GM18867 (cell line): ENCODE data around the gene ACSBG1.

Experiments
- ATAC-seq: cut with Tn5 transposase; IDR thresholded peaks from one replicate; pipeline ENCODE4 v1.9.1; 2021; ENCODE audit warnings: mild to moderate bottlenecking, moderate library complexity; ENCODE audit not compliant: unreplicated experiment

ACSBG1 gene

DNA sequence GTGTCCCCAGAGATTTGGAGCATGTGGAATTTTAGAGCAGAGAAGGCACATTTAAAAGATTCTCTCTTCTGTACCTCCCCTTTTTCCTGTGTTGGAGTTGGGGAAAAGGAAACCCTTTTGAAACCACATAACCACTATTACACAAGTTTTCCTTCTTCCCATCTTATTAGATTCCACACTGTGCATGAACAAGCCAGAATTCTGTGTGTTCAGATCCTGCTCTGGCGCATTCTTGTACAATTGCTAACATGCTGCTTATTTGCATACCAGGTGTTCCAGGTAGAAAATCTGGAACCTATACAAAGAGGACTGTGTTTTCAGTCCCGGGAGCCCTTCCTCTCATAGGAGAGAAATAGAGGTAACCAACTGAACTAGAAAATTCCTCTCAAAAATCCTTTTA is 100.6 kb downstream of the ACSBG1 start:
- ATAC-seq = no peak

DNA sequence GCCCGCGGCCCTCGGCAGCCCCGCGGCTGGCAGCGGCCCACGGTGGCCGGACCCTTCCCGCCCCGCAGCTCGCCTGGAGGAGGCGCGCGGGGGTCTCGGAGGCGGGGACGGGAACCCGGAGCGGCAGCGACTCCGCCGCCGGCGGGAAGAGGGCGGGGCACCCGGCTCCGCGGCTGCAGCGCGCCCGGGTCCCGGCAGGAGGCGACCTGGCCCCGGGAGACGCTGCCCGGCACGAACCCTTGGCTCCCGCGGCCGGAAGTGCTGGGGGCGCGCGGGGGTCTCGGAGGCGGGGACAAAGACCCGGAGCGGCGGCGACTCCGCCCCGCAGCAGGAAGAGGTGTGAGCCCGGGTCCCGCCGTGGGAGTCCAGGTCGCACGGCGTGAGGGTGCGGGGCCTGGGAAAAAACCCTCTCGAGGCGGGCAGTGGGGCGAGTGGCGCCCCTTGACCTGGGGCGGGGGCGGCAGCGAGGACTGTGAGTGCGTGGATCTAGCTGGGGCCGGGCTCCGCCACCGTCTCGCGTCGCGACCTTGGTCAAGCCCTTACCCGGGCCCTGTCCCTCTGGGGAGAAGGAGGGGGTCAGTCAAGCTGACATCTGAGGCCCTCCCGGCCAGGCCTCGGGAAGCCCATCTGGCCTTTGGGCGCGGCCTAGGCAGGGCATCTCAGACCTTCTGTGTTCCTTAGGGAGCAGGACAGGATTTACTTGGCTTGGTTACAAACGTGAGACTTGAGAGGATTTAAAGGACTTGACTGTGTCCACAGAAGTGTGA is 102.9 kb downstream of the ACSBG1 start, which contains the start of gene CIB2:
Gene CIB2 (minus strand): TSS at position 151 of the 767 bp plus-strand sequence. CDS start 230 bp downstream, outside the sequence.
- ATAC-seq = peak; percentile 70

DNA sequence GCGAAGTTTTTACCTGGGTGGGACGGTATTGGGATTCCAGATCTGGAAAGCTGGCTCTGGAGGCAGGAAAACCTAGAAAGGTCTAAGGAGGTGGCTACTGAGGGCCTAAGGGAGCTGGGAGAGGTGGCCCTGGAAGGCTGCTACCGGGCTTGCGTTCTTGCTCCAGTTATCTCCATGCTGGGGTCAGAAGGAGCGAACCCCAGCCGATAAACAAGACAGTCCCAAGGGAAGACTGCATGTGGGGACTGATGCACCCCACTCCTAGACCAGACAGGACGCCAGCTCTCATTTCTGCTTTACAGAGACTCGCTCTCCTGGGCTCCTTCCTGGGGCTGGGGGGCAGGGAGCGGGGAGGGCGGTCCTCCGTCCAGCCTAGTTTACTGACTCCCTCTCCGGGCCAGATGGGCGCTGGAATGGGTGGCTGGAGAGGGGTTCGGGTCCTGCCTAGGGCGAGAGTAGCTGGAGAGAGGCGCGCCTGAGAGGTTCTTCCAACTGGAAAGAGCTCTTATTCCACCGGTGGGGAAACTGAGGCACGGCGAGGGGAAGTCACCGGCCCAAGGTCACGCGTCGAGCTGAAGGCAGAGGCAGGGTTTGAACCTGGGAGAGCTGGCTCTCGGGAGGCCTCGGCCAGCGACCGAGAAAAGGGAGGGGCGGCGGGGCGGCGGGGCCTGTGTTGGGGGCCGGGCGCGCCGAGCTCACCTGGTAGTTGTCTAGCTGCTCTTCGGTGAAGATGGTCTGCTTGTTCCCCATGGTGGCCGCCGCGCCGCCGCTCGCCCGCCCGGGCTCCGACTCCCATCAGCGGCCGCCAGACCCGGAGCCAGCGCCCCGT is 103.7 kb downstream of the ACSBG1 start:
- no peak for ATAC-seq

DNA sequence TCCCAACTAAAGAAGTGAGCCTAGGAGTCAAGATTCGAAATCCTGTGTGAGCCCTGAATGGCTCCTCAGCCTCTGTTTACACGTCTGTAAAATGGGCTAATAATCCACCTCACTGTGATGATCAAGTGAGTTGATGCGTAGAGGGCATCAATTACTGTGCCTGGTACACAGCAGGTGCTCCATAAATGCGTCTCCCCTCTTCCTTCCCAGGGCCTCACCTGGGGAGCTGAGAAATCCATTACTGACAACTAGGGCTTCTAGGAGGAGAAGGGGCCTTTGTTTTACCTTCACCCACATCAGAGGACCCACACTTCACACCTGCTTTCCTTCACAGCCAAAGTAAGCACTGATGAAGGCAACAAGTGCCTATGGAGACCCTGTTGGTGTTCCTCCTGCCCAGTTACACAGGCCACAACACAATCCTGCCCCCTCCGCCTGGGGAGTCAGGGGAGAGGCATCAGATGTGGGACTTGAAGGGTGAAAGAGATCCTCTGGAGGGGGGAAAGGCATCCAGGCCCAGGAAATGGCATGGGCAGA is 104.5 kb downstream of the ACSBG1 start:
- no peak for ATAC-seq

DNA sequence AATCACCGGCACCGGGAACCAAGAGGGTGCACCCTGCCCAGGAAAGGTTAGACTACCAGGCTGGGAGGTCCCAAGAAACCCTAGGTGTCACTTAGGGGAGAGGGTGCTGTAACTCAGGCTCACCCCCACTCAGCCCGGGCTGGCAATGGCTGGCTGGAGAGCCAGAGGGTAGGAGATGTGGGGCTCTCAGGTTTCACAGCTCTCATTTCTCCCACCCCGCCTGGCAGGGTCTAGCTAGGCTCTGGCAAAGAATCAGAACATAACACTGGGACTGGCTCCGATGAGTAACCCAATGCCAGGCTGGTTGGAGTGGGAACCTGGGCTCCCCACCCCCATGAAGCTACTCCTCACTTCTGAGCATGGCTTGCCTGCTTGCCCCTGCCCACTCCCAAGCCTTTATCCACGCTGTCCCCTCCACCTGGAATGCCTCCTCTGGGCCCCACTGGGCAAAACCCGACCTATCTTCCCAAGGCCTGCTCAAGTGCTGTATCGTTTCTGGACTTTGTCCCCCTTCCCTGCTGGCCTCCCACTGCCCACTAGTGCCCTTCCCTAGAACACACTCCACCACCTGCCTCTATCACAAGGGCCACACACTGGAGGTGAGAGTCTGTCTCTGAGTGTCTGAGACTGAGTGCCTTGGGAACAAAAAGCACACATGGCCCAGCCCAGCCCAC is 105.2 kb downstream of the ACSBG1 start:
- no peak for ATAC-seq

DNA sequence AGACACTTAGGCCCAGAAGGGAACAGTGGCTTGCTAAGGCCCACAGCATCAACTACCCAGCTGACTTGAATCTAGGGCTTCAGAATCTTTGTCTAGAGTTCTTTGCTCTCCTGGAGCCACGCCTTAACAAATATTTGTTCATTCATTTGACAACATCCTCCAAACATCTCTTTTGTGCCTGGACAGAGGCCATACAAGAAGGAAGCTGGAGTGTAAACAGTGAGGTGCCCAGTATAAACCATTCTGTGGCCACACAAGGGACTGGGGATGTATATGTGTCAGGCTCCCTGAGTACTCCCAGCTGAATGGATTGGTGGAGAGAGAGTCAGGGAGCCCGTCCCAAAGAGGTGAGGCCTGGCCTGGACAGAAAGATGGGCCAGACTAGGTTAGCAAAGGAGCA is 106.5 kb downstream of the ACSBG1 start:
- ATAC-seq = no peak

DNA sequence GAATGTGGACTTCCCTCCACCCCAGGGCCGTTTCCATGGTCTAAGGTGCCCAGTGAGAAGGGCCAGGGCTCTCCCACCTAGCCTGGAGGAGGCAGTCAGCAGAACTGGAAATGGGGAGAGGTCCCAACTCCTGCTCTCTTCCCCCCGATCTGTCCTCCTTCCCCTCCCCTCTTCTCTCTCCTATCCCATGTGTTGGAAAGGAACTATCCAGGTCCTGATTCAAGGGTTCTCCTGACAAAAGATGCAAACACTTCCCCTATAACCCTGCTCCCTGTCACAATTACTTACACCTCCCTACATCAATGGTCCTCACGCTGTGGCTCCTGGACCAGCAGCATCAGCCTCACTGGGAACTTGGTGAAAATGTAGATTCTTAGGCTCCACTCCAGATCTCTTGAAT is 109.1 kb downstream of the ACSBG1 start:
- no peak for ATAC-seq

DNA sequence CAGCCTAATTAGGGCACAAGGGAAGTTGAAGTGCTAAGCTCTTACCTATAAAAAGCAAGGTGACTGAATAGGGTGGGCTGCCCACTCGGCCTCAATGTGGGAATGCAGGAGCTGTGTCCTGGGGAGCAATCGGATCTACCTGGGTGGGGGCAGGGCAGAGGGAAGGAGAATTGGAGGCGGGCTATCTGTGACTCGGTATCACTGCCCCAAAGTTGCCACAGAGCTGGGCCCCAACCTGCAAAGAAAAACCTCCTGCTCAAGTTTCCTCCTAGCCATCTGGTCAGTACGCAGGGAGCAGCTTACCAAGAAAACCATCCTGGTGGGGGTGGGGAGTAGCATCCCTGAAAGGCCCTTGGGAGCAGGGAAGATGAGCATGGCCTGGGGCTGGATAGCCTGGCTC is 113.8 kb downstream of the ACSBG1 start:
- no peak for ATAC-seq
